Measurements from ENCODE around the gene CUBN.

DNA sequence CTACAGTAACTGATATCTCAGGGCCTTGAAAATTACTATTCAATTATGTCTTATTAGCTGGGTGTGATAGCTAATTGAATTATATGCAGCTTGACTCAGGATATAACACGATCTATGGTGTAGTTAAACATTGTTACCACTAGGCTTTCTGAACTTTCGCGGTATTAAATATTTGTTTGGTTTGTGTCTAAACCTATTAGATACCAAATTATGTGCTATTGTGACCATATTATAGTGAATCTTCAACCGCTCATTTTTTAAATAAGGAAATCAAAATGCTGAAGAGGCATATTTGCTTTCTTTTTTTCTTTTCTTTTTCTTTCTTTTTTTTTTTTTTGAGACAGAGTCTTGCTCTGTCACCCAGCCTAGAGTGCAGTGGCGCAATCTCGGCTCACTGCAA is 213.1 kb downstream of the CUBN start:
- TF ChIP-seq, protein P1, sequence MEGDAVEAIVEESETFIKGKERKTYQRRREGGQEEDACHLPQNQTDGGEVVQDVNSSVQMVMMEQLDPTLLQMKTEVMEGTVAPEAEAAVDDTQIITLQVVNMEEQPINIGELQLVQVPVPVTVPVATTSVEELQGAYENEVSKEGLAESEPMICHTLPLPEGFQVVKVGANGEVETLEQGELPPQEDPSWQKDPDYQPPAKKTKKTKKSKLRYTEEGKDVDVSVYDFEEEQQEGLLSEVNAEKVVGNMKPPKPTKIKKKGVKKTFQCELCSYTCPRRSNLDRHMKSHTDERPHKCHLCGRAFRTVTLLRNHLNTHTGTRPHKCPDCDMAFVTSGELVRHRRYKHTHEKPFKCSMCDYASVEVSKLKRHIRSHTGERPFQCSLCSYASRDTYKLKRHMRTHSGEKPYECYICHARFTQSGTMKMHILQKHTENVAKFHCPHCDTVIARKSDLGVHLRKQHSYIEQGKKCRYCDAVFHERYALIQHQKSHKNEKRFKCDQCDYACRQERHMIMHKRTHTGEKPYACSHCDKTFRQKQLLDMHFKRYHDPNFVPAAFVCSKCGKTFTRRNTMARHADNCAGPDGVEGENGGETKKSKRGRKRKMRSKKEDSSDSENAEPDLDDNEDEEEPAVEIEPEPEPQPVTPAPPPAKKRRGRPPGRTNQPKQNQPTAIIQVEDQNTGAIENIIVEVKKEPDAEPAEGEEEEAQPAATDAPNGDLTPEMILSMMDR (IDR thresholded peaks at IDR 0.05), result no peak
- TF ChIP-seq POLR2A (IDR thresholded peaks at IDR 0.05), result no peak
